Measurements from ENCODE around the gene SRI. TPM values are rescaled to one million over a fixed set of nuclear protein-coding genes. Genes with fewer than 3 reads are reported as not detected.

The SRI gene
- polyA plus RNA-seq, 1 of the 3 experiments (the other 2 are of a cell fraction): 197 TPM

- Histone ChIP-seq H2AFZ (ENCODE audit: low read depth) (no peak overlapping the region), H4K20me1 (ENCODE audit: insufficient read depth) (no peaks in the 10 kb centered on the region), H3K9me2 (no peaks in the 10 kb centered on the region), H3K27ac (ENCODE audit: low read depth in 2 of 2, low read length in 1 of 2) (peak overlapping the region in 1 of 2 experiments; percentile 1; a peak in 1 of 4 replicates), H3F3A (replicated peaks; ENCODE audit: insufficient read depth) (peaks cover 6% of the 10 kb centered on the region), H3K79me2 (ENCODE audit: insufficient read depth) (no peaks in the 10 kb centered on the region), H3K9ac (no peak overlapping the region), H3K4me3 (ENCODE audit: low read depth in 2 of 2, low read length in 1 of 2) (no peak overlapping the region), H3K36me3 (replicated peaks in 1 of 2; ENCODE audit: control insufficient read depth in 1 of 2, insufficient read depth in 2 of 2, low read length in 1 of 2) (peaks cover 78 to 89% of the 10 kb centered on the region in 2 experiments), H3K4me2 (no peak overlapping the region), H3K27me3 (ENCODE audit: insufficient read depth) (no peaks in the 10 kb centered on the region), H3K4me1 (ENCODE audit: control insufficient read depth in 1 of 2, insufficient read depth in 2 of 2, low read depth in 1 of 2, low read length in 1 of 2) (peaks cover 0 to 10% of the 10 kb centered on the region in 2 experiments; a peak in 2 of 4 replicates), H3K9me3 (no peaks in the 10 kb centered on the region)
- DNase-seq: no peak
- TF ChIP-seq YY1 (IDR thresholded peaks at IDR 0.05; ENCODE audit: low read depth) (no peak), POLR2AphosphoS5 (IDR thresholded peaks at IDR 0.05; ENCODE audit: low read depth, low read length) (no peak), TEAD4 (IDR thresholded peaks at IDR 0.05; ENCODE audit: borderline replicate concordance, insufficient read depth) (no peak), SIN3A (IDR thresholded peaks at IDR 0.05; ENCODE audit: borderline replicate concordance, low read depth, low read length) (no peak), FOXM1 (IDR thresholded peaks at IDR 0.05; ENCODE audit: low read depth) (no peak), REST (IDR thresholded peaks at IDR 0.05; ENCODE audit: low read depth, low read length) (no peak), NRF1 (IDR thresholded peaks at IDR 0.05; ENCODE audit: low read depth, low read length) (no peak), GABPA (IDR thresholded peaks at IDR 0.05; ENCODE audit: low read depth) (no peak), TAF1 (IDR thresholded peaks at IDR 0.05; ENCODE audit: borderline replicate concordance, low read depth, low read length) (no peak), FOSL2 (IDR thresholded peaks at IDR 0.05; ENCODE audit: borderline replicate concordance, low read depth) (no peak), EZH2phosphoT487 (IDR thresholded peaks at IDR 0.05; ENCODE audit: borderline replicate concordance, low read depth) (no peak), JUND (IDR thresholded peaks at IDR 0.05) (no peak), MXI1 (IDR thresholded peaks at IDR 0.05; ENCODE audit: low read depth, low read length) (no peak), USF2 (IDR thresholded peaks at IDR 0.05; ENCODE audit: borderline replicate concordance, low read depth, low read length) (no peak)
- POLR2A ChIA-PET: no interaction called here
- CTCF ChIA-PET: interaction anchor here (0.9 to 1.1 kb wide), 2 partner anchors 11 to 12 kb away, joined by 3 read pairs; no protein-coding TSS in a partner anchor
- WGBS (ENCODE audit: low lambda C conversion rate): 95% methylated on average over 3 of the region's 3 CpGs
Observed at GRCh38 chr7:88204525-88205110, 15.2 kb downstream of the SRI start.

Measured in SK-N-SH (cell line).